Activated CD8-positive, alpha-beta T cell treated with anti-CD3 and anti-CD28 coated beads for 36 hours (primary cell): ENCODE measurements around the gene ZNF791. TPM values are rescaled to one million over a fixed set of nuclear protein-coding genes. Genes with fewer than 3 reads are reported as not detected.

ENCODE experiments used
- total RNA-seq, 2 experiments: library from RNA; stranded (reverse); gene quantifications; one replicate each; pipeline ENCODE4 v1.2.3, GENCODE V29; 2021

ZNF791 gene
- total RNA-seq, 2 experiments from 2014 or later = 15.1 to 16.7 TPM

Other genes starting within 250 kb of the ZNF791 start
- gene ZNF442, start 245.2 kb upstream of the ZNF791 start, total RNA-seq = 1 to 10 TPM; 1.5 to 1.8 TPM
- gene ZNF799, start 209.6 kb upstream of the ZNF791 start, total RNA-seq = 1 to 10 TPM; 2.4 to 3.2 TPM
- gene ZNF443, start 169.9 kb upstream of the ZNF791 start, total RNA-seq = 1 to 10 TPM; 3.1 to 3.2 TPM
- gene ZNF709, start 126.1 kb upstream of the ZNF791 start, total RNA-seq = 1 to 10 TPM; 1.5 to 1.6 TPM
- 1 to 10 TPM; 6.2 to 7.4 TPM for gene ZNF564, start 59.4 kb upstream of the ZNF791 start, total RNA-seq
- 1 to 10 TPM; 6.8 to 9.3 TPM for gene ZNF490, start 107 bp upstream of the ZNF791 start, total RNA-seq
- gene MAN2B1, start 55.8 kb downstream of the ZNF791 start, total RNA-seq = 100 to 1,000 TPM; 127 to 135 TPM
- 10 to 100 TPM; 17.5 to 23.2 TPM for gene WDR83, start 55.9 kb downstream of the ZNF791 start, total RNA-seq
- gene DHPS, start 71.0 kb downstream of the ZNF791 start, total RNA-seq = 100 to 1,000 TPM; 113 TPM
- not detected for gene GNG14, start 77.1 kb downstream of the ZNF791 start, total RNA-seq
- gene FBXW9, start 85.7 kb downstream of the ZNF791 start, total RNA-seq = 10 to 100 TPM in 1 of 2 experiments, 1 to 10 TPM in 1; 9.9 to 10.8 TPM
- 10 to 100 TPM; 90.7 to 94.5 TPM for gene TNPO2, start 113.0 kb downstream of the ZNF791 start, total RNA-seq
- gene TRIR, start 123.8 kb downstream of the ZNF791 start, total RNA-seq = 100 to 1,000 TPM; 154 to 169 TPM
- 10 to 100 TPM; 50.7 to 52.2 TPM for gene GET3, start 126.6 kb downstream of the ZNF791 start, total RNA-seq
- not detected for gene BEST2, start 140.9 kb downstream of the ZNF791 start, total RNA-seq
- 10 to 100 TPM; 17.3 to 18.4 TPM for gene HOOK2, start 164.6 kb downstream of the ZNF791 start, total RNA-seq
- gene JUNB, start 180.6 kb downstream of the ZNF791 start, total RNA-seq = 100 to 1,000 TPM; 292 to 299 TPM
- gene PRDX2, start 190.9 kb downstream of the ZNF791 start, total RNA-seq = 100 to 1,000 TPM; 251 to 262 TPM
- 10 to 100 TPM; 31.1 to 36.2 TPM for gene THSD8, start 191.1 kb downstream of the ZNF791 start, total RNA-seq
- gene RNASEH2A, start 195.7 kb downstream of the ZNF791 start, total RNA-seq = 10 to 100 TPM; 40.3 to 44.1 TPM
- not detected for gene RTBDN, start 223.7 kb downstream of the ZNF791 start, total RNA-seq
- gene MAST1, start 227.6 kb downstream of the ZNF791 start, total RNA-seq = 1 to 10 TPM; 2.4 to 3.0 TPM